Caco-2 (cell line): ENCODE results near the gene ALK. TPM values are rescaled to one million over a fixed set of nuclear protein-coding genes. Genes with fewer than 3 reads are reported as not detected.

Experiments
- BruUV-seq: library from RNA; stranded (reverse); fragments of 400-500 nt; replicated peaks from 2 replicates; lab custom pipeline; 2021; lab: Mats Ljungman, UMichigan
- CTCF ChIA-PET: fragments of 300-600 bp; sonication (Branson Sonifier 250); formaldehyde crosslinking; loops from one replicate; lab custom pipeline; 2022; ENCODE audit warnings: antibody characterized with exemption; lab: Charles Lee
- POLR2A ChIA-PET: fragments of 300-600 bp; sonication (Branson Sonifier 250); formaldehyde crosslinking; loops from one replicate; lab custom pipeline; 2022; ENCODE audit warnings: antibody characterized with exemption; lab: Charles Lee
- DNase-seq, 2 experiments: peaks; one replicate each; pipeline versions ENCODE4 v3.0.0 to v3.0.0-alpha.2; 2020 to 2022
- H3K27me3 ChIP-seq: replicated peaks from 2 replicates; pipeline ENCODE4 v1.6.0; 2011; ENCODE audit warnings: low read length; ENCODE audit not compliant: control insufficient read depth, insufficient read depth
- H3K36me3 ChIP-seq: 2 replicates; pipeline ENCODE4 v1.5.1; 2011; ENCODE audit warnings: low read length; ENCODE audit not compliant: control insufficient read depth, insufficient read depth
- H3K4me1 ChIP-seq: fragments of 250-450 bp; sonication (Bioruptor Pico); 2 replicates; pipeline ENCODE4 v1.5.1; 2020; ENCODE audit warnings: mild to moderate bottlenecking
- H3K4me3 ChIP-seq: 2 replicates; pipeline ENCODE4 v1.5.1; 2011; ENCODE audit warnings: low read depth, mild to moderate bottlenecking, control low read depth, low read length
- H3K9me3 ChIP-seq: fragments of 250-450 bp; sonication (Bioruptor Pico); 2 replicates; pipeline ENCODE4 v1.5.1; 2020; ENCODE audit warnings: mild to moderate bottlenecking, moderate library complexity
- H3K27ac Mint-ChIP-seq: one replicate; pipeline ENCODE4 v1.8.0; 2022; ENCODE audit warnings: mixed read lengths; ENCODE audit not compliant: unreplicated experiment
- H3K27me3 Mint-ChIP-seq: one replicate; pipeline ENCODE4 v1.8.0; 2022; ENCODE audit warnings: mixed read lengths; ENCODE audit not compliant: insufficient read depth, unreplicated experiment
- H3K36me3 Mint-ChIP-seq: one replicate; pipeline ENCODE4 v1.8.0; 2022; ENCODE audit warnings: mild to moderate bottlenecking, mixed read lengths; ENCODE audit not compliant: insufficient read depth, unreplicated experiment
- H3K4me1 Mint-ChIP-seq: one replicate; pipeline ENCODE4 v1.8.0; 2022; ENCODE audit warnings: low read depth, mixed read lengths; ENCODE audit not compliant: unreplicated experiment
- H3K4me3 Mint-ChIP-seq: one replicate; pipeline ENCODE4 v1.8.0; 2022; ENCODE audit warnings: mild to moderate bottlenecking, moderate library complexity, mixed read lengths; ENCODE audit not compliant: unreplicated experiment
- H3K9me3 Mint-ChIP-seq: one replicate; pipeline ENCODE4 v1.8.0; 2022; ENCODE audit warnings: mixed read lengths; ENCODE audit not compliant: unreplicated experiment
- intact Hi-C: fragments of 100-400 bp; cut with micrococcal nuclease; formaldehyde crosslinking; loops from one replicate; pipeline ENCODE4 v1.10.0; 2022; ENCODE audit not compliant: unreplicated experiment
- total RNA-seq: library from RNA; stranded (reverse); gene quantifications from 2 replicates; pipeline ENCODE4 v1.2.3, GENCODE V29; 2022
- TF ChIP-seq, protein P1 (sequence below), 2 experiments: fragments of 200-600 bp in 1 of 2; IDR thresholded peaks; 1 replicate in 1 of 2; 2 replicates in 1 of 2; pipeline versions ENCODE4 v1.5.1 to v1.8.0; 2011 to 2022; ENCODE audit warnings: antibody characterized with exemption in 1 of 2, control low read depth in 1 of 2, inconsistent platforms in 1 of 2, low read depth in 1 of 2, low read length in 1 of 2, mild to moderate bottlenecking in 1 of 2, moderate library complexity in 1 of 2; ENCODE audit not compliant: insufficient read depth in 1 of 2, severe bottlenecking in 1 of 2, unreplicated experiment in 1 of 2

Gene ALK
- total RNA-seq, 1 experiment from 2014 or later, result 0.11 TPM

DNA sequence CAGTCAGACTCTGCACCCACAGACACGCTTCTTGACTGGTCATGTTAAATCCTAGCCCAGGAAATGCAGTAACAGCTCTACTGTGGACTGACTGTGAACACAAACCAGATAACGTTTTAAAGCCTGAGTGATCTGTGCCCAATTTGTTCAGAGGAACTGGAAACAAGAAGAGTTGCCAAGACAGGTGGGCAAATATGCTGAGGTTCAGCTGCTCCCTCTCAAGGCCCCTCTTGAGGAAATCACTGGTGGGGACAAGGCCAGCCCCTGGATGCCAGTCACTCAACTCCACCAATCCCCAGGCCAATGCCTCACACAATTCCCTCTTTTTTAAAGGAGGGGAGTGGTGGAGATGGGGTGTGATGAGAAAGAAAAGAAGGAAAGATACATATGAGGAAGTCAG, 261.2 kb downstream of the ALK start:
- no peaks in the 10 kb centered on the region for H3K4me1 ChIP-seq
- no peaks in the 10 kb centered on the region for H3K36me3 ChIP-seq
- Mint-ChIP-seq H3K27me3 (peaks cover 14% of the 10 kb centered on the region), H3K9me3 (no peaks in the 10 kb centered on the region), H3K27ac (no peak overlapping the region), H3K4me1 (no peaks in the 10 kb centered on the region), H3K4me3 (no peak overlapping the region), H3K36me3 (no peaks in the 10 kb centered on the region)
- TF ChIP-seq, protein P1, sequence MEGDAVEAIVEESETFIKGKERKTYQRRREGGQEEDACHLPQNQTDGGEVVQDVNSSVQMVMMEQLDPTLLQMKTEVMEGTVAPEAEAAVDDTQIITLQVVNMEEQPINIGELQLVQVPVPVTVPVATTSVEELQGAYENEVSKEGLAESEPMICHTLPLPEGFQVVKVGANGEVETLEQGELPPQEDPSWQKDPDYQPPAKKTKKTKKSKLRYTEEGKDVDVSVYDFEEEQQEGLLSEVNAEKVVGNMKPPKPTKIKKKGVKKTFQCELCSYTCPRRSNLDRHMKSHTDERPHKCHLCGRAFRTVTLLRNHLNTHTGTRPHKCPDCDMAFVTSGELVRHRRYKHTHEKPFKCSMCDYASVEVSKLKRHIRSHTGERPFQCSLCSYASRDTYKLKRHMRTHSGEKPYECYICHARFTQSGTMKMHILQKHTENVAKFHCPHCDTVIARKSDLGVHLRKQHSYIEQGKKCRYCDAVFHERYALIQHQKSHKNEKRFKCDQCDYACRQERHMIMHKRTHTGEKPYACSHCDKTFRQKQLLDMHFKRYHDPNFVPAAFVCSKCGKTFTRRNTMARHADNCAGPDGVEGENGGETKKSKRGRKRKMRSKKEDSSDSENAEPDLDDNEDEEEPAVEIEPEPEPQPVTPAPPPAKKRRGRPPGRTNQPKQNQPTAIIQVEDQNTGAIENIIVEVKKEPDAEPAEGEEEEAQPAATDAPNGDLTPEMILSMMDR (IDR thresholded peaks at IDR 0.05; ENCODE audit: insufficient read depth in 1 of 2, low read depth in 1 of 2, low read length in 1 of 2, severe bottlenecking in 1 of 2, unreplicated experiment in 1 of 2), result no peak
- POLR2A ChIA-PET, result no interaction called here
- intact Hi-C loops, result no loop called here
- no TSS peak for BruUV-seq
- H3K27me3 ChIP-seq, result no peaks in the 10 kb centered on the region
- no peaks in the 10 kb centered on the region for H3K9me3 ChIP-seq
- DNase-seq, result no peak
- H3K4me3 ChIP-seq, result no peak overlapping the region
- CTCF ChIA-PET, result interaction anchor here (0.6 kb wide), 1 partner anchor 137 kb away, joined by 3 read pairs; no protein-coding TSS in a partner anchor

DNA sequence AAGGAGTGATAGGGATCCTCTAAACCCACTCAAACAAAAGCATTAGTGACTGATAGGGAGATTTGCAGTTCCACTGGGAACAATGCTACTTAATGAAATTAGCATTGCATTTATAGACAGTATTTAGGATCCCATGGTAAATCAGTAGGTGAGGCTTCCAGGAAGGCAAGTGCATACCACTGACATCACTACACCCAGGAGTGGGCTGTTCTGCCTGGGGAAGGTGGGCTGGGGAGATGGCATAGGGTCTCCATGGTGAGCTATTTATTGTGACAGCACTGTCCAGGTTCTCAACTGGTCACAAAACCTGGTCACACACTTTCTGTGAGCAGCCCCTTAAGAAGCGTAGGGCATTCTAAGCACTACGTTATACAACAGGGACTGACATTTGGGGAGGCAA, 262.2 kb downstream of the ALK start:
- no peaks in the 10 kb centered on the region for H3K9me3 ChIP-seq
- H3K4me3 ChIP-seq, result no peak overlapping the region
- H3K9me3 Mint-ChIP-seq, result no peaks in the 10 kb centered on the region
- H3K27ac Mint-ChIP-seq, result no peak overlapping the region
- DNase-seq, result no peak
- TF ChIP-seq, protein P1 (IDR thresholded peaks at IDR 0.05; ENCODE audit: insufficient read depth in 1 of 2, low read depth in 1 of 2, low read length in 1 of 2, severe bottlenecking in 1 of 2, unreplicated experiment in 1 of 2), result no peak
- H3K4me1 ChIP-seq, result no peaks in the 10 kb centered on the region
- no peaks in the 10 kb centered on the region for H3K27me3 ChIP-seq
- POLR2A ChIA-PET, result no interaction called here
- no peaks in the 10 kb centered on the region for H3K36me3 ChIP-seq
- no peaks in the 10 kb centered on the region for H3K4me1 Mint-ChIP-seq
- H3K36me3 Mint-ChIP-seq, result no peaks in the 10 kb centered on the region
- intact Hi-C loops, result no loop called here
- peaks cover 10% of the 10 kb centered on the region for H3K27me3 Mint-ChIP-seq
- no TSS peak for BruUV-seq
- CTCF ChIA-PET, result no interaction called here
- H3K4me3 Mint-ChIP-seq, result no peak overlapping the region

DNA sequence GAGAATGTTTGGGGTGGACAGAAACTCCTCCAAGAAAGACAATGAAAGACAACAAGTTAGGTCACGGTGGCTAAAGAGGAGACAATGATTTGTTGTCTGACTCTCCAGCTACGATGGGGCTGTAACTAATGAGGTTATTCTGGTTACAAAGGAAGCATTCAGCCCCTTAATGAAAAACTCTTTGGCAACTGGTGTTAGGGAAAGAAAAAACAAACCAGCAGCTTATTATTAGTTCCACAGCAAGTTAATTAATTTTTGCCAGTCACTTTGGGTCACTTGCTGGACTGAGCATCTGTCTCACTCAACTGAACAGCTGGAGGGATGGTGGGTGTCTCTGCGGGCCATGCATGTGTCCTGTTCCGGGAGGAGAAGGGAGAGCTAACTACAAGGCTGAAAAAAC, 263.7 kb downstream of the ALK start:
- H3K36me3 Mint-ChIP-seq, result no peaks in the 10 kb centered on the region
- H3K4me3 Mint-ChIP-seq, result no peak overlapping the region
- peaks cover 7% of the 10 kb centered on the region for H3K27me3 Mint-ChIP-seq
- CTCF ChIA-PET, result interaction anchor here (0.6 kb wide), 1 partner anchor 10 kb away, joined by 4 read pairs; no protein-coding TSS in a partner anchor
- TF ChIP-seq, protein P1 (IDR thresholded peaks at IDR 0.05; ENCODE audit: insufficient read depth in 1 of 2, low read depth in 1 of 2, low read length in 1 of 2, severe bottlenecking in 1 of 2, unreplicated experiment in 1 of 2), result no peak
- Histone ChIP-seq H3K27me3 (no peaks in the 10 kb centered on the region), H3K4me1 (no peaks in the 10 kb centered on the region), H3K9me3 (no peaks in the 10 kb centered on the region), H3K4me3 (no peak overlapping the region), H3K36me3 (no peaks in the 10 kb centered on the region)
- no peaks in the 10 kb centered on the region for H3K9me3 Mint-ChIP-seq
- H3K4me1 Mint-ChIP-seq, result no peaks in the 10 kb centered on the region
- no peak for DNase-seq
- POLR2A ChIA-PET, result no interaction called here
- intact Hi-C loops, result no loop called here
- H3K27ac Mint-ChIP-seq, result no peak overlapping the region
- no TSS peak for BruUV-seq
